Ishikawa (cell line): ENCODE data around the gene FAIM2.

ENCODE experiments used
- CEBPB ChIP-seq: IDR thresholded peaks from 2 replicates; pipeline ENCODE4 v1.6.1; 2012
- CREB1 ChIP-seq: IDR thresholded peaks from 2 replicates; pipeline ENCODE4 v1.6.1; 2012; ENCODE audit warnings: low read depth
- EGR1 ChIP-seq: IDR thresholded peaks from 2 replicates; pipeline ENCODE4 v1.6.1; 2012
- EP300 ChIP-seq: IDR thresholded peaks from 2 replicates; pipeline ENCODE4 v1.6.1; 2012; ENCODE audit warnings: borderline replicate concordance
- FOXM1 ChIP-seq: IDR thresholded peaks from 2 replicates; pipeline ENCODE4 v1.6.1; 2012; ENCODE audit warnings: low read depth, borderline replicate concordance
- MAX ChIP-seq: IDR thresholded peaks from 2 replicates; pipeline ENCODE4 v1.6.1; 2012
- NFIC ChIP-seq: IDR thresholded peaks from 2 replicates; pipeline ENCODE4 v1.6.1; 2012
- RAD21 ChIP-seq: IDR thresholded peaks from 2 replicates; pipeline ENCODE4 v1.6.1; 2012; ENCODE audit warnings: low read depth
- REST ChIP-seq: IDR thresholded peaks from 2 replicates; pipeline ENCODE4 v1.6.1; 2012; ENCODE audit warnings: low read depth, mild to moderate bottlenecking
- TAF1 ChIP-seq: IDR thresholded peaks from 2 replicates; pipeline ENCODE4 v1.6.1; 2012; ENCODE audit warnings: low read depth, mild to moderate bottlenecking
- TCF12 ChIP-seq: IDR thresholded peaks from 2 replicates; pipeline ENCODE4 v1.6.1; 2012; ENCODE audit warnings: low read depth
- TEAD4 ChIP-seq: IDR thresholded peaks from 2 replicates; pipeline ENCODE4 v1.6.1; 2012
- USF1 ChIP-seq: IDR thresholded peaks from 2 replicates; pipeline ENCODE4 v1.6.1; 2012
- YY1 ChIP-seq: IDR thresholded peaks from 2 replicates; pipeline ENCODE4 v1.6.1; 2012; ENCODE audit warnings: low read depth
- ZBTB7A ChIP-seq: IDR thresholded peaks from 2 replicates; pipeline ENCODE4 v1.6.1; 2012; ENCODE audit warnings: low read depth

Gene FAIM2

GRCh38 chr12:49893753-49894750 is 9.6 kb downstream of the FAIM2 start:
- TF ChIP-seq CEBPB (no peak), TAF1 (no peak), TCF12 (no peak), NFIC (no peak), MAX (no peak), EGR1 (no peak), TEAD4 (no peak), CREB1 (no peak)

- TF ChIP-seq ZBTB7A (no peak), CREB1 (no peak), EP300 (no peak), RAD21 (no peak), MAX (no peak), YY1 (no peak), TAF1 (no peak), TEAD4 (no peak), REST (no peak), CEBPB (no peak), FOXM1 (no peak), EGR1 (no peak), USF1 (no peak), TCF12 (no peak), NFIC (no peak)
These were observed 10.9 kb downstream of the FAIM2 start for GRCh38 chr12:49892732-49893317.

GRCh38 chr12:49892084-49892731 is 11.5 kb downstream of the FAIM2 start:
- TF ChIP-seq FOXM1, result no peak
- TF ChIP-seq USF1, result no peak
- TF ChIP-seq RAD21, result no peak
- no peak for TF ChIP-seq EGR1
- TF ChIP-seq CEBPB, result no peak
- TF ChIP-seq MAX, result no peak
- TF ChIP-seq EP300, result no peak
- TF ChIP-seq NFIC, result no peak

- TF ChIP-seq EGR1 (no peak), RAD21 (no peak), USF1 (no peak), ZBTB7A (no peak)
These were observed 12.2 kb downstream of the FAIM2 start for GRCh38 chr12:49891476-49891875.

GRCh38 chr12:49891012-49891411 is 12.7 kb downstream of the FAIM2 start:
- TF ChIP-seq ZBTB7A (no peak), CEBPB (no peak), USF1 (no peak), TAF1 (no peak), TEAD4 (no peak), TCF12 (no peak), YY1 (no peak), EGR1 (no peak), RAD21 (no peak), REST (no peak)
